GM13976 (cell line): ENCODE data around the gene PEX10.

Source experiments
- DNase-seq: peaks from one replicate; pipeline ENCODE4 v3.0.0; 2012; ENCODE audit warnings: low spot score
- in situ Hi-C: fragments of 300-500 bp; cut with MboI; formaldehyde crosslinking; loops from one replicate; pipeline ENCODE4 v1.12.0; 2022; ENCODE audit warnings: low sequenced_read_pairs, mixed read lengths, inconsistent platforms; ENCODE audit not compliant: unreplicated experiment
- TF ChIP-seq, protein P1 (sequence below): IDR thresholded peaks from 2 replicates; pipeline ENCODE4 v1.5.1; 2012; ENCODE audit warnings: borderline replicate concordance, mild to moderate bottlenecking; ENCODE audit not compliant: insufficient read depth; ENCODE audit errors: extremely low read depth, missing control alignments, control extremely low read depth

PEX10 gene

DNA sequence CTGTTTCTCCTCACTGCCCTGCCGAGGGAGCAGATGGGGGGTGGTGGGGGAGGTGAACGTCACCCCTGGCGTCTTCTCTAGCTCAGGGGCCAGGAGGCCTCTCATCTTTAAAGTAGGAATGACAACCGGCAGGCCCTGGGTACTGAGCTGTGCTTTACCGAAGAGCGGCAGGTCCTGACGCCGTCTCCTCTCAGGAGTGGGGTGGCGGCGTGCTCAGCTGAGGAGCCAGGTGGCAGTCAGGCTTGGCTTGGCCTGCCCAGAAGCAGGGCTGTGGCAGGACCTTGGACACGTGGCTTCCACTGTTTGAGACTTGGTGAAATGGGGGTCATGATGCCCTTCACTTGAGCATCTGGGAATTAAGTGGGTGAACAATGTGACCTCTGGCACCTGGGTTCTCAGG lies 17.6 kb downstream of the PEX10 start:
- TF ChIP-seq, protein P1, sequence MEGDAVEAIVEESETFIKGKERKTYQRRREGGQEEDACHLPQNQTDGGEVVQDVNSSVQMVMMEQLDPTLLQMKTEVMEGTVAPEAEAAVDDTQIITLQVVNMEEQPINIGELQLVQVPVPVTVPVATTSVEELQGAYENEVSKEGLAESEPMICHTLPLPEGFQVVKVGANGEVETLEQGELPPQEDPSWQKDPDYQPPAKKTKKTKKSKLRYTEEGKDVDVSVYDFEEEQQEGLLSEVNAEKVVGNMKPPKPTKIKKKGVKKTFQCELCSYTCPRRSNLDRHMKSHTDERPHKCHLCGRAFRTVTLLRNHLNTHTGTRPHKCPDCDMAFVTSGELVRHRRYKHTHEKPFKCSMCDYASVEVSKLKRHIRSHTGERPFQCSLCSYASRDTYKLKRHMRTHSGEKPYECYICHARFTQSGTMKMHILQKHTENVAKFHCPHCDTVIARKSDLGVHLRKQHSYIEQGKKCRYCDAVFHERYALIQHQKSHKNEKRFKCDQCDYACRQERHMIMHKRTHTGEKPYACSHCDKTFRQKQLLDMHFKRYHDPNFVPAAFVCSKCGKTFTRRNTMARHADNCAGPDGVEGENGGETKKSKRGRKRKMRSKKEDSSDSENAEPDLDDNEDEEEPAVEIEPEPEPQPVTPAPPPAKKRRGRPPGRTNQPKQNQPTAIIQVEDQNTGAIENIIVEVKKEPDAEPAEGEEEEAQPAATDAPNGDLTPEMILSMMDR, result no peak
- in situ Hi-C loops, result no loop called here
- DNase-seq, result no peak

DNA sequence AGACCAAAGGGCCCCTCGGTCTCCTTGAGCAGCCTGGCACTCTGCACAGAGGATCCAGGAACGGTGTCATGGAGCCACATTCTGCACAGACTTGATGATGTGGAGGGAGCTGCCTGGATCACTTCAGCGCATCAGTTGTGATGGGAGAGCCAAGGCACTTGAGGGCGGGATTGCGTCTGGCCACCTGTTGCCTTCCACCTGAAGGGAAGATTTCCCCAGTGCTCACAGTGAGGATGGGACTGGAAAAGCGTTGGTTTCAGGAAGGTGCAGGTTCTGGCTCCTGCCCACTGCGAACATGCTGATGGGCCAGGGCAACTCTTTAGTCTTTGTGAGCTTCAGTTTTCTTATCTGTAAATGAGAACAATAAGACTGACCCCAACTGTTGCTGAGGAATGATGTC lies 18.1 kb downstream of the PEX10 start:
- in situ Hi-C loops, result no loop called here
- TF ChIP-seq, protein P1, result no peak
- DNase-seq, result no peak

DNA sequence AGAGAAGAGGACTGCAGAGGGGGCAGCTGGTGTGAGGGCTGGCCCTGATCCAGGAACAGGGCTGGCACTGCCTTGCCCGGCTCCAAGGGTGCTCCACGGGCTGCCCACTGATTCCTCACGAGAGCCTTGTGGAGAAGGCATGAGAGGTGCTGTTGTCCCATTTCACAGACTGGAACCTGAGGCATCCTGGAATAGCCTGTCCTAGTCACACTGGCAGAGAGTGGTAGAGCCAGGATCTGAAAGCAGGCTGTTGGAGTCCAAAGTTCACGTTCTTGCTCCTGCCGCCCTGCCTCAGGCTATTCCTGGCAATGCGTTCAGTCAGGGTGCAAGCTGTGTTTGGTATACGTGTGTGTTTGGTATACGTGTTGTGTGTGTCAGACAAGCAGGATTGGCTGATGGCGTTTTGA lies 18.9 kb downstream of the PEX10 start:
- TF ChIP-seq, protein P1, result no peak
- no peak for DNase-seq
- in situ Hi-C loops, result no loop called here

DNA sequence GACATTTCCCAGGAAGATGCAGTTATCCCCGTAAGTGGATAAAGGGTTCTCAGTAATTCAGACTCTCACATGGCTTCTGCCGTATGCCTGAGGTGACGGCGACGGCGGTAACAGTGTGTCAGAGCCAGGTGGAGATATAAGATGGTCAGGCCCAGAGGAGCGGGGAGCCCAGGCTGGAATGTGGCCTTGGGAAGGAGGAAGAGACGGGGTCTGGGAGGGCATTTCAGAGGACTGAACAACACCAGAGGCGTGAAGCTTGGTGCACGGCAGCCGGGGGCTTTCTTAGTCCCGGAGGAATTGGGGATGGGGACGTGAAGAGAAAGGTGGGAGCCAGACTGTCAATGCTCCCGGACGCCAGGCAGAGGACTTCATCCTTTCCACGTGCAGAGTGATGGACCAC lies 19.7 kb downstream of the PEX10 start:
- no peak for DNase-seq

DNA sequence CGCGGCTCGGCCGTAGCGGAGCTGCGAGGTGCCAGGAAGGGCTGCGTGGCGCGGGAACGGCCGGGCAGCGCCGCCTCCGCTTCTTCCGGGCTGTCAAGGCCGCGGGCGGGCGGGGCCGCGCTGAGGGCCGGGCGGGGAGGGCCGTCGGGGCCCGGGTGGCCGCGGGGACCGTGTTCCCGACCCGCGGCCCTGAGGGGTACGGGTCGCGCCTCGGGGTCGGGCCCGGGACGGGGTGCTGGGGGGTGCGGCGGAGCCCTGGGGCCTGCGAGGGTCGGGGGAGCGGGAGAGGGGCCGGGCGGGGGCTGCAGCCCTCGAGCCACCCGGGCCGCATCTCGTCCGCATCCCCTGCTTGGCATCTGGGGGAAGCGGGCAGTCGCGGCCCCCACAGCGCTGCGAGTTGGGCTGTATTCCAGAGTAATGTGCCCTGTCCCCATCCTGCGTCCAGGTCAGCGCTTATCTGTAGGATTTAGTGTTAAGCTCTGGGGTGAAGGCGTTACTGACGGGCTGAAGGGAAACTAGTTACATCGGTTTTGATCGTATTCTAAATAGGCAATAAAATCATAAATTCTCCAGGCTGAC lies 20.3 kb downstream of the PEX10 start:
- TF ChIP-seq, protein P1, result no peak
- DNase-seq, result no peak
- in situ Hi-C loops, result no loop called here

More for the DNA sequence above, 19.7 kb downstream of the PEX10 start:
- TF ChIP-seq, protein P1, result no peak
- in situ Hi-C loops, result no loop called here

DNA sequence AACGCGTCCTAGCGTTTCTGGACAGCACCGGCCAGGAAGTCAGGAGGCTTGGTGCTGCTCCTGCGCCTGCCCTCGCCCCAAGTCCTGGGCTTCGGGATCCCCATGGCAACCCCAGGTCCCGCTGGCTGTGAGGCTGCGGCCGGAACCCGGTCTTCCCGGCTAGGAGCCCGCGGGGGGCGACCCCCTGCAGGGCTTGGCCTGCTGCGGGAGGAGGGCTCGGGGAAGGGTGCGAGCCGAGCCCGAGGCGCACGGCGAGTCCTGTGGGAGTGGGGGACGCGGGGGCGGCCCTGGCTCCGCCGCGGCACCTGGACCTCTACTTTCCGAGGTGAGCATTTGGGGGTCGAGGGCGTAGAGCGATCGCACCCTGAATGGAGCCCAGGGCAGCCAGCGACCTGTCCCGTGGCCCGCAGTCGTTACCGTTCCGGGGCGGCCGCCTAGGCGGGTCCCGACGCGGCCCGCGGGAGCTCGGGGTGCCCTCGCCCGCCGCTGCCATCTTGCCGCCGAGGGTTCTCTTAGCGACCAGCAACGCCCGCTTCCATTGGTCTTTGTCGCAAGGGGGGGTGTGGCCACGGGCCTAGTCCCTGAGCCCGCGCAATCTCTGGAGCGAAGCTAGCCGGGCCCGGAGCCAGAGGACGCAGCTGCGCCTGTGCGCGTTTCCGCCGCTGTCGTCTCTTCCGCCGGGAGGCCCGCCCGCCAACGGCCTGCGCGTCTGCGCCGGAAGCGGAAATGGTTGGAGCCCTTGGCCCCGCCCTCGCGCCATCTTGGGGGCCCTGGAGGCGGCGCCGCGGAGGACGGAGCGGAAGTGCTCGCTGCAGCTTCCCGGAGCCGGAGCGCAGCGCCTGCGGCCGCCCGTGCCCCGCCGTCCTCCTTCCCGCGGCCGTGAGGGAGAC lies 21.1 kb downstream of the PEX10 start, which contains the start of the genes MORN1 and RER1:
TSS of gene MORN1 (minus strand) at position 514 of the 890 bp plus-strand sequence. CDS start at position 493, 21 bp downstream.
TSS of gene RER1 (plus strand) at position 801 of the 890 bp plus-strand sequence. CDS start 3,950 bp downstream, outside the sequence.
- DNase-seq, result peak; percentile 99
- in situ Hi-C loops, result no loop called here
- TF ChIP-seq, protein P1, result no peak
